ENCODE results near the gene ATXN2.
A peak's percentile ranks its signal among the peaks of the same experiment; 100 is the strongest.

Gene ATXN2

GRCh38 chr12:111430433-111431353, 168.4 kb downstream of the ATXN2 start:
- no peaks in the 10 kb centered on the region for H3K4me1 ChIP-seq
- no peaks in the 10 kb centered on the region for H3K36me3 ChIP-seq (ENCODE audit: control insufficient read depth, insufficient read depth, low read length)
- H3K27ac ChIP-seq: peak overlapping the region; percentile 59
- no peak for TF ChIP-seq CTCF (IDR thresholded peaks at IDR 0.05)
- no peaks in the 10 kb centered on the region for H3K27me3 ChIP-seq (ENCODE audit: control insufficient read depth, insufficient read depth, low read length)
- no peaks in the 10 kb centered on the region for H3K9me3 ChIP-seq (ENCODE audit: control insufficient read depth, low read length)
- H3K9ac ChIP-seq: no peak overlapping the region
- no peak overlapping the region for H2AFZ ChIP-seq
- no peak overlapping the region for H3K4me3 ChIP-seq (ENCODE audit: low read depth, low read length)
- no peaks in the 10 kb centered on the region for H3K79me2 ChIP-seq
- no peak overlapping the region for H3K4me2 ChIP-seq (ENCODE audit: low read length)

GRCh38 chr12:111429828-111430432, 169.2 kb downstream of the ATXN2 start:
- Histone ChIP-seq H3K27me3 (ENCODE audit: control insufficient read depth, insufficient read depth, low read length) (no peaks in the 10 kb centered on the region), H3K4me3 (ENCODE audit: low read depth, low read length) (no peak overlapping the region), H3K9me3 (ENCODE audit: control insufficient read depth, low read length) (no peaks in the 10 kb centered on the region), H3K4me2 (ENCODE audit: low read length) (no peak overlapping the region), H3K36me3 (ENCODE audit: control insufficient read depth, insufficient read depth, low read length) (no peaks in the 10 kb centered on the region), H3K27ac (peak overlapping the region; percentile 59), H3K9ac (no peak overlapping the region), H3K79me2 (no peaks in the 10 kb centered on the region), H3K4me1 (no peaks in the 10 kb centered on the region), H2AFZ (no peak overlapping the region)
- no peak for TF ChIP-seq CTCF (IDR thresholded peaks at IDR 0.05)

- no peak overlapping the region for H2AFZ ChIP-seq
- H3K27ac ChIP-seq: no peak overlapping the region
- no peaks in the 10 kb centered on the region for H3K9me3 ChIP-seq (ENCODE audit: control insufficient read depth, low read length)
- no peaks in the 10 kb centered on the region for H3K27me3 ChIP-seq (ENCODE audit: control insufficient read depth, insufficient read depth, low read length)
- TF ChIP-seq CTCF (IDR thresholded peaks at IDR 0.05): no peak
- no peak overlapping the region for H3K9ac ChIP-seq
- H3K4me1 ChIP-seq: no peaks in the 10 kb centered on the region
- H3K4me2 ChIP-seq (ENCODE audit: low read length): no peak overlapping the region
- H3K4me3 ChIP-seq (ENCODE audit: low read depth, low read length): no peak overlapping the region
- no peaks in the 10 kb centered on the region for H3K36me3 ChIP-seq (ENCODE audit: control insufficient read depth, insufficient read depth, low read length)
- no peaks in the 10 kb centered on the region for H3K79me2 ChIP-seq
These were observed 170.4 kb downstream of the ATXN2 start for GRCh38 chr12:111428728-111429175.

- no peaks in the 10 kb centered on the region for H3K79me2 ChIP-seq
- no peaks in the 10 kb centered on the region for H3K9me3 ChIP-seq (ENCODE audit: control insufficient read depth, low read length)
- H3K4me1 ChIP-seq: no peaks in the 10 kb centered on the region
- H3K36me3 ChIP-seq (ENCODE audit: control insufficient read depth, insufficient read depth, low read length): no peaks in the 10 kb centered on the region
- H2AFZ ChIP-seq: no peak overlapping the region
- TF ChIP-seq CTCF (IDR thresholded peaks at IDR 0.05): no peak
- no peak overlapping the region for H3K9ac ChIP-seq
- H3K4me2 ChIP-seq (ENCODE audit: low read length): no peak overlapping the region
- H3K27me3 ChIP-seq (ENCODE audit: control insufficient read depth, insufficient read depth, low read length): no peaks in the 10 kb centered on the region
- H3K4me3 ChIP-seq (ENCODE audit: low read depth, low read length): no peak overlapping the region
- H3K27ac ChIP-seq: no peak overlapping the region
These were observed 170.9 kb downstream of the ATXN2 start for GRCh38 chr12:111428081-111428727.
